IgD-negative memory B cell (primary cell): Measurements from ENCODE around the gene CPSF4. TPM values are rescaled to one million over a fixed set of nuclear protein-coding genes. Genes with fewer than 3 reads are reported as not detected.
"Not testable (repeated sequence)": the region's sequence is repeated elsewhere in the genome, so short reads cannot be mapped to it uniquely, and the experiment has no call there.

Source experiments
- H3K27ac Mint-ChIP-seq, 3 donors: one replicate each; pipeline ENCODE4 v1.8.0; 2020 to 2022; ENCODE audit warnings: mild to moderate bottlenecking in 3 of 3, mixed read lengths in 3 of 3, moderate library complexity in 1 of 3
- H3K27me3 Mint-ChIP-seq: one replicate; pipeline ENCODE4 v1.8.0; 2021; ENCODE audit warnings: mixed read lengths
- H3K36me3 Mint-ChIP-seq: one replicate; pipeline ENCODE4 v1.8.0; 2020; ENCODE audit warnings: mild to moderate bottlenecking, mixed read lengths
- H3K4me1 Mint-ChIP-seq, 3 donors: one replicate each; pipeline ENCODE4 v1.8.0; 2020 to 2022; ENCODE audit warnings: mixed read lengths in 3 of 3, mild to moderate bottlenecking in 1 of 3
- H3K4me3 Mint-ChIP-seq, 4 donors: one replicate each; pipeline ENCODE4 v1.8.0; 2020 to 2022; ENCODE audit warnings: mild to moderate bottlenecking in 4 of 4, mixed read lengths in 4 of 4, moderate library complexity in 3 of 4
- H3K9me3 Mint-ChIP-seq, 3 donors: one replicate each; pipeline ENCODE4 v1.8.0; 2020 to 2021; ENCODE audit warnings: mixed read lengths in 3 of 3, mild to moderate bottlenecking in 1 of 3
- polyA plus RNA-seq: library from polyadenylated mRNA; unstranded; fragments of 300-500 nt; fragmentation: Illumina TruSeq; gene quantifications from one replicate; pipeline ENCODE4 v1.2.3, GENCODE V29; 2021

CPSF4 gene
- polyA plus RNA-seq, 1 donor from 2014 or later = 28.7 TPM

DNA sequence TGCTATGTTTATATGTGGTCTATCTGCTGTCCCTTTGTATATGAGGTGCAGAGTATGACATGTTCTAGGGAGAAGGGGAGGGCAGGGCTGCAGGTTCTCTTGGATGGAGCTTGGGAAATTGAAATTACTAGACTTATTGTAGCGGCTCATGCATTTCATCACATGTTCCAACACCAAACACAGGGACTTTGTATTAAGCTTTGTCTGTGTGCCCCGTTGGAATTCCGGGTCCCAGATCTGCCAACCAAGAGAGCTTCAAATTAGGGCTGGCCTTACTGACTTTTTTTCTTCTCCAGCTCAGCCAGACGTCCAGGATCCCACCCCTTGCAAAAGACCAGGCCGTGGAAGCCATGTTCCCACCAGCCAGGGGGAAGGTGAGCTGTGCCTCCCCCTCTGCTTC is 37.4 kb downstream of the CPSF4 start:
- Mint-ChIP-seq H3K27me3 (peaks cover 1% of the 10 kb centered on the region), H3K9me3 (peaks cover 0 to 1% (median 0%) of the 10 kb centered on the region in 3 donors), H3K4me1 (peaks cover 22 to 31% (median 26%) of the 10 kb centered on the region in 3 donors), H3K4me3 (no peak overlapping the region), H3K36me3 (no peaks in the 10 kb centered on the region), H3K27ac (peak overlapping the region in 1 of 3 donors; percentile 41)

DNA sequence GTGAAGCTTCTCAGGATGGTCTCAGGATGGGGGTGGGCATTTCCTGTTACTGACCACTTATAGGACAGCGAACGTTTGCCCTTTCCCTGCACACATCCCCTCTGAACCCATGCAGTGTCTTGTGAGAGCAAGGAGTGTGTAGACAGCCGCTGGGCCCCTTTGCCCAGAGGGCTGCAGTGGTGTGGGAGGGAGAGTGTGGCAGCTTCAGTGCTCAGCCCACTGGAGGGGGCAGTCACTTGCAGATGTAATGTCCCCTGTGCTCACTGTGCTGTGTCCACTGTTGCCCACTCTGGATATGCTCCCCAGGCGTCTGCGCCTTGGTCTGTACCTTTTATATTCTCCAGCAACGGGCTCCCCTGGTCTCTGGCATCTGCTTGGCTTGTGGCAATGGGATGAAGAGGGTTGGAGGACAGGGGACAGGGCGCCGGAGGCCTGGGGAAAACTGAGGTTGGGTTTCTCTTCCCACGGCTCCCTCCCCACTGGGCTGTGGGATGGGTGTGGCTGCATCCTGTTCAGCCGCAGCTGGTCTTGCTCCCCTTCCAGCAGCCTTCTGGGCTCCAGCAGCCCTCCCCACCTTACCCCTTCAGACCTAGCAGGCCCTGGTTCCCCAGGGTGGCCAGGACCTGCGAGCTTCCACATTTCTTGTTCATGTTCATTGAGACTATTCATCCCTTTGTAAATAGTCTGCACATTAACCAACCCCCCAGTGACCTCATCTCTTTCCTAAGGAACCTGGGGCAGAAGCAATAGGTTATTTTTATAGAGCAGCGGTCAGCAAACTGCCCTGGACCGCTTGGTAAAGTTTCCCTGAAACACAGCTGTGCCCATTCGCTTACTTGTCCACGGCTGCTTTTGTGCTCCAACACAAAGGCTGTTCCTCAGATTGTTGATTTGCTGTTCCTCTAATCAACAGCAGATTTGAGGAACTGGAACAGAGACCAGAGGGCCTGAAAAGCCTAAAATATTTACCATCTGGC is 40.0 kb downstream of the CPSF4 start:
- no peaks in the 10 kb centered on the region for H3K36me3 Mint-ChIP-seq
- peak overlapping the region in 2 of 3 donors; percentile 59 to 86 for H3K27ac Mint-ChIP-seq

DNA sequence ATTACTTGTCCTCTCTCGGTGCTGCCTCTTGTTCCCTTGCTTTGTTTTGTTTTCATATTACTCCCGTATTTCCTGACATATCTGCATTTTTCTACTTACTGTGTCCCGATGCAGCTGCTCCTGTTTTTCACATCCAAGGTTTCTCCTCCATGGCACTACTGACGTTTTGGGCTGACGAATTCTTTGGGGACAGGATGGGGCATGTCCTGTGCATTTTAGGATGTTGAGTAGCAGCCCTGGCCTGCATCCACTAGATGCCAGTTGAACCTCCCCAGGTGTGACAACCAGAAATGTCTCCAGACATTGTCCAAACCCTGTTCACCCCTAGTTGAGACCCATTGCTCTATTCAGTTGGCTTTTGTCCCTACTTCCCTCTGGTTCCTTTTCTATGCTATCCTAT is 46.4 kb downstream of the CPSF4 start:
- Mint-ChIP-seq H3K4me3 (no peak overlapping the region), H3K36me3 (peaks cover 3% of the 10 kb centered on the region), H3K27me3 (no peaks in the 10 kb centered on the region)

More for the DNA sequence above, 40.0 kb downstream of the CPSF4 start:
- H3K9me3 Mint-ChIP-seq = no peaks in the 10 kb centered on the region
- no peaks in the 10 kb centered on the region for H3K27me3 Mint-ChIP-seq
- peaks cover 10 to 22% (median 15%) of the 10 kb centered on the region in 3 donors for H3K4me1 Mint-ChIP-seq
- H3K4me3 Mint-ChIP-seq = peak overlapping the region in 2 of 4 donors; percentile 45 to 58

DNA sequence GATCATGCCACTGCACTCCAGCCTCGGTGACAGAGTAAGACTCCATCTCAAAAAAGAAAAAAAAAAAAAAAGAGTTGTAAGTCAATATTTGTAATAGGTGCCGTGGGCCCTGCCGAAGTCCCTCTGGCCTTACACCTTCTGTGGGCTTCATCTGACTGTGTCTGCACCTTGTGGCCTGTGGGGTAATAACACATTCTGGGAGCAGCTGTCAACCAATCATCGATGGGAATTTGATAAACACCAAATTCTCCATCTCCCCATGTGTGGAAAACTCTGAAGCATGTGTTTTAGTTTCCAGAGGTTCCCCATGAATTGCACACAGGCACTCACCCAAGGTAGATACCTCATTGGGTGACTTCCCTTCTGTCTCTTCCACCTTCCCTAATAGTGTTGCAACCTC is 50.5 kb downstream of the CPSF4 start:
- Mint-ChIP-seq H3K36me3 (peaks cover 13% of the 10 kb centered on the region), H3K27ac (no peak overlapping the region), H3K4me3 (peak overlapping the region in 1 of 4 donors; percentile 22)

More for the DNA sequence above, 46.4 kb downstream of the CPSF4 start:
- Mint-ChIP-seq H3K27ac (peak overlapping the region in 1 of 3 donors; percentile 69), H3K4me1 (peaks cover 0 to 2% (median 1%) of the 10 kb centered on the region in 3 donors), H3K9me3 (no peaks in the 10 kb centered on the region)

DNA sequence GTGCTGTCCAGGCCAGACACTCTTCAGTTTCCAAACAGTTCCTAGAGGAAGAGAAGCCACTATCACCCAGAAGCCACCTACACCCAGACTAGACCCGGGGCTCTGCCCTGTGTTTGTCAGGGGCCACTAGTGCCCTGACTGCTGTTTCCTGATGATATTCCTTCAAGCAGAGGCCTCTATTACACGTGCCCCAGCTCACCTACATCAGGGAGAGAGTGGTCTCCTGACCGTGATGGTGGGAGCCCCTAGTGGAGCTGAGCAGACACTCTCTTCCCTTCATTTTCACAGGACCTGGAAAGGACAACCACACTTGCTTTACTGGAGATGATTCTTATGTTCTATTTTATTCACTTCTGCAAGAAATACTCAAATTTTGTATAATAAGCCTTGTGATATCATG is 52.1 kb downstream of the CPSF4 start:
- Mint-ChIP-seq H3K27ac (no peak overlapping the region), H3K9me3 (peaks cover 3 to 9% (median 3%) of the 10 kb centered on the region in 3 donors), H3K36me3 (peaks cover 20% of the 10 kb centered on the region), H3K4me1 (peaks cover 0 to 5% (median 2%) of the 10 kb centered on the region in 3 donors), H3K4me3 (no peak overlapping the region), H3K27me3 (no peaks in the 10 kb centered on the region)

More for the DNA sequence above, 50.5 kb downstream of the CPSF4 start:
- Mint-ChIP-seq H3K27me3 (no peaks in the 10 kb centered on the region), H3K9me3 (peaks cover 3 to 9% (median 3%) of the 10 kb centered on the region in 3 donors), H3K4me1 (peaks cover 0 to 5% (median 2%) of the 10 kb centered on the region in 3 donors)

DNA sequence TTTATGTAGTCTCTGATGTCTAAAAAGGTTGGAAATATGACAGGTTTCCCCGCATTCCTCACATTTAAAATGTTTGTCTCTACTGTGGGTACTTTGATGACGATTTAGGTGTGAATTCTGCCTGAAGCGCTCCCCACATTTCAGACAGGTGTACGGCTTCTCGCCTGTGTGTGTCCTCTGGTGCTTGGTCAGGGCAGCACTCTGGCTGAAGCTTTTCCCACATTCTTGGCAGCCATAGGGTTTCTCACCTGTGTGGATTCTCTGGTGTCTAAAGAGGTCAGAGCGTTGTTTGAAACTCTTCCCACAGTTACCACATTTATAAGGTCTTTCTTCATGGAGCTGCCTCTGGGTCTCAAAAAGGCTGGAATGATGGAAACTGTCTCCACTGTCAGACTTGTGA is 55.1 kb downstream of the CPSF4 start:
- Mint-ChIP-seq H3K4me1 (peaks cover 6 to 19% (median 13%) of the 10 kb centered on the region in 3 donors), H3K27me3 (no peaks in the 10 kb centered on the region), H3K9me3 (peaks cover 3 to 9% (median 3%) of the 10 kb centered on the region in 3 donors), H3K27ac (peak overlapping the region in 2 of 3 donors; percentile 39 to 73), H3K36me3 (peaks cover 21% of the 10 kb centered on the region), H3K4me3 (no peak overlapping the region)

DNA sequence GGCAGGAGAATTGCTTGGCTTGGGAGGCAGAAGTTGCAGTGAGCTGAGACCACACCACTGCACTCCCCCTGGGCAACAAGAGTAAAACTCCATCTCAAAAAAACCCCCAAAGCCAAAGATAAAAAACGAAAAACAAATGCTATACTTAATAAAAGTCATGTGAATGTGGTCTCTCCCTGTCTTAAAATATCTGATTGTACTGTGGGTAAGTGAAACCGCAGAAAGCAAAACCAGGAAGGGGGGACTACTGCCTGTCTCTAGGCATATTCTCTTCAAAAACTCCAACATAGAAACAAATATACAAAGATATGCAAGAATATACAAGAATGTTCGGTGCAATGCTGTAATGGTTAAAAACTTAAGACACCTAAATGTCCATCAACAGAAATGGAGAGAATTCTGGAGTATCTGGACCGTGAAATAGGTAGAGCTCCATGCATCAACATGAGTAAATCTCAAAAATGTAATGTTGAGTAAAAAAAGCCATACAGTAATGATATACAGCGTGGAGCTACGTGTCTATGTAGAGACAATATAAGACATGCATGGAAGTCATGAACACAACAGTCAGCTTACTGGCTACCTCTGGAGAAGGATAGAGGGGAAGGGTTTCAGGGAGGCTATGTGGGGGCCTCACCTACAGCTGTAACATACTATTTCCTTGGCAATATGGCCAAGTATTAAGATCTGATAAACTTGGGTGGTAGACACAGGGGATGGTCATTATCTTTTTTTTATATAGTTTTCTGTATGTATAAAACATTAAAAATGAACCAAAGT is 59.2 kb downstream of the CPSF4 start:
- H3K4me3 Mint-ChIP-seq = peak overlapping the region; percentile 94 to 100 (median 98)
- peaks cover 22% of the 10 kb centered on the region for H3K36me3 Mint-ChIP-seq
- H3K27me3 Mint-ChIP-seq = no peaks in the 10 kb centered on the region
- H3K4me1 Mint-ChIP-seq = peaks cover 16 to 24% (median 18%) of the 10 kb centered on the region in 3 donors
- peaks cover under 1 to 9% (median 3%) of the 10 kb centered on the region in 3 donors for H3K9me3 Mint-ChIP-seq
- H3K27ac Mint-ChIP-seq = peak overlapping the region in 2 of 3 donors; percentile 32 to 87

DNA sequence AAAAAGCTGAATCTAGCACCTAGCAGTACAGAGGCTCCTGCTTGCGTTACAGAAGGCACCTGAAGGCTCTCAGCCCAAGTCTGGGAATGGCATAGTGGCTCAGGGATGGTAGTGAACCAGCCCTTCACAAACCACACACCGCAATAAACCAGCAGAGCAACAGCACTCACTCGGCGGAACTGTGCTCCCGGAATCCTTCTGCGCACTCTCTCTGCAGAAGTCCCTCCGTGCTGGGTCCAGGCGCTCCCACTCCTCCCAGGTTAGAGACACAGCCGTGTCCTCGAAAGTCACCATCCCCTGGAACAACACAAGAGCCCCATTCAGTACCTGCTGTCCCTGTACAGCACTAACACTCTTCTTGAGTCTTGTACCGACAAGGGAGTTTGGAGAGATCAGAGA is 59.8 kb downstream of the CPSF4 start:
- Mint-ChIP-seq H3K36me3 (peaks cover 16% of the 10 kb centered on the region), H3K4me3 (peak overlapping the region; percentile 94 to 100 (median 98)), H3K9me3 (peaks cover 0 to 7% (median 3%) of the 10 kb centered on the region in 3 donors), H3K27me3 (no peaks in the 10 kb centered on the region), H3K4me1 (peaks cover 16 to 24% (median 18%) of the 10 kb centered on the region in 3 donors), H3K27ac (peak overlapping the region; percentile 87 to 100 (median 94))

DNA sequence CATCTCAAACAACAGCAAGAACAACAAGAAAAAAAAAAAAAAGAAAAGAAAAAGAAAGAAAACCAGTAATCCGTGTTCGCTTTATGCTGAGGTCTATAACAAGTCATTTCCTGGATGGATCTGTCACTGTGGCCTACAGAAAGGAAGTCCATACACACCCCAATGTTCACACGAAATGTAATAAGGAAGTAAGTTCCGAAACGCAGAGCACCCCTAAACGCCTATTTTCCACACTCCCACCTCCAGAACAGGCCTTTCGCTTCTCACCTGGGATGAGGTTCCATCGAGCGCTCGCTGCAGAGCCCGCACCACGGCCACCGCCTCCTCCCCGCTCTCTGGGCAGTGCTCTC is 60.6 kb downstream of the CPSF4 start:
- Mint-ChIP-seq H3K9me3 (no peaks in the 10 kb centered on the region), H3K4me1 (peaks cover 17 to 24% (median 18%) of the 10 kb centered on the region in 3 donors), H3K4me3 (peak overlapping the region; percentile 94 to 100 (median 98)), H3K36me3 (peaks cover 12% of the 10 kb centered on the region), H3K27me3 (no peaks in the 10 kb centered on the region), H3K27ac (peak overlapping the region; percentile 87 to 100 (median 94))

DNA sequence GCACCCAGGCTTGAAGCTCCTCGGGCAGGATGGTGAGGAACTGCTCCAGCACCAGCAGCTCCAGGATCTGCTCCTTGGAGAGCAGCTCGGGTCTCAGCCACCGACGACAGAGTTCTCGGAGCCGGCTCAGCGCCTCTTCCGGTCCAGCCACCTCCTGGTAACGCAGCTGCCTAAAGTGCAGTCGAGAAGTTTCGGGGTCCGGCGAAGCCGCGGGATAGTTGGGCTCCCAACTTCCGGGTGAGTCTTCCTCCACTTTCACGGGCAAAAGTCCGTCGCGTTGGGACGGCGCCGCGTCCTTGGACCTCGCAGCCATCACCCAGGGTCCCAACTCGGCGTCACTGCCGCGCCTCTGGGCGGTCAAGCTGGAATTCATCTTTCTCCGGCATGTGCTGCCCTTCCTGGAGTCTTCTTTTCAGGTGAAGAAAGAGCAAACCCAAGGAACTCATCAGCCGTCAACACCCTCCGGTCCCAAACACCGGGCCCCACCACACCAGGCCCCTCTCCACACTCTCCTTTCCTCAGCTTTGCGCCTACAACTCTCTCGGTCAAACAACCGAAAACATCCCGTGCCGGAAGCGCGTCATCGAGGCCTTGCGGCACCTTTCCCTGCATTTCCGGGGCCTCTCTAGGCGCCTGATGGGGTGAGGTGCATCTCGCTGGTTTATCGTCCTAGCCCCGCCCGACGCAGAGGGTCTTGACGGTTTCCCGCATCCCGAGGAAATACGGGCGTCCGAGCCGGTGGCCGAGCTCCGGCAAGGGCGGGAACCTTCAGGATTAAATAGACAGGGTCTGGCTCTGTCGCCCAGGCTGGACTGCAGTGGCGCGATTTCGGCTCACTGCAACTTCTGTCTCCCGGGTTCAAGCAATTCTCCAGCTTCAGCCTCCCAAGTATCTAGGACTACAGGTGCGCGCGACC is 61.2 kb downstream of the CPSF4 start, which contains the start of gene ZNF394:
Gene ZNF394, minus strand, starts transcription at position 561 of the 916 bp plus-strand sequence. Its CDS starts 188 bp downstream, at position 373.
- no peaks in the 10 kb centered on the region for H3K27me3 Mint-ChIP-seq
- H3K27ac Mint-ChIP-seq = peak within 1 kb of the TSS; percentile 87 to 100 (median 94)
- H3K4me3 Mint-ChIP-seq = peak within 1 kb of the TSS; percentile 94 to 100 (median 98)
- H3K36me3 Mint-ChIP-seq = peaks cover 7% of the 10 kb centered on the region
- H3K4me1 Mint-ChIP-seq = peaks cover 18 to 24% (median 20%) of the 10 kb centered on the region in 3 donors
- H3K9me3 Mint-ChIP-seq = no peaks in the 10 kb centered on the region

DNA sequence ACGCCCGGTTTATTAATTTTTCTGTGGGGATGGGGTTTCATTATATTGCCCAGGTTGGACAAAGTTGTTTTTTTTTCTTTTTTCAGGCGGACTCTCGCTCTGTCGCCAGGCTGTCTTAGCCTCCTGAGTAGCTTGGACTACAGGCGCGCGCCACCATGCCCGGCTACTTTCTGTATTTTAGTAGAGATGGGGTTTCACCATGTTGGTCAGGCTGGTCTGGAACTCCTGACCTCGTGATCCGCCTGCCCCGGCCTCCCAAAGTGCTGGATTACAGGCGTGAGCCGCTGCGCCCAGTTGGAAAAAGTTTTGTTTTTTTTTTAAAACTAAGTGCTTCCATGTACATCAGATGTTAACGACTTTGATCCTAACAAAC is 61.9 kb downstream of the CPSF4 start:
- H3K36me3 Mint-ChIP-seq = peaks cover 7% of the 10 kb centered on the region
- H3K27ac Mint-ChIP-seq = peak overlapping the region; percentile 87 to 100 (median 94)
- peaks cover 21 to 26% (median 25%) of the 10 kb centered on the region in 3 donors for H3K4me1 Mint-ChIP-seq
- H3K9me3 Mint-ChIP-seq = no peaks in the 10 kb centered on the region
- peak overlapping the region; percentile 94 to 100 (median 98) for H3K4me3 Mint-ChIP-seq
- H3K27me3 Mint-ChIP-seq = no peaks in the 10 kb centered on the region

DNA sequence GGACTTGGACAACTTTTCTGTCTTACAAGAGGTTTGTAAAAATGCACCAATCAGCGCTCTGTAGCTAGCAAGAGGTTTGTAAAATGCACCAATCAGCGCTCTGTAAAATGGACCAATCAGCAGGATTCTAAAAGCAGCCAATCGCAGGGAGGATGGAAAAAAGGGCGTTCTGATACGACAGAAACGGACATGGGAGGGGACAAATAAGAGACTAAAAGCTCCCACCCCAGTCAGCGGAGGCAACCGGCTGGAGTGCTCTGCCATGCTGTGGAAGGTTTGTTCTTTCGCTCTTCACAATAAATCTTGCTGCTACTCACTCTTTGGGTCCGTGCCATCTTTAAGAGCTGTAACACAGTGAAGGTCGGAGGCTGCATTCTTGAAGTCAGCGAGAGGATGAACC is 62.5 kb downstream of the CPSF4 start:
- H3K36me3 Mint-ChIP-seq, H3K27me3 Mint-ChIP-seq, H3K9me3 Mint-ChIP-seq: not testable (repeated sequence)
- Mint-ChIP-seq H3K4me1 (peaks cover 27 to 31% (median 31%) of the 10 kb centered on the region in 3 donors), H3K4me3 (peak overlapping the region; percentile 77 to 100 (median 96)), H3K27ac (peak overlapping the region in 2 of 3 donors; percentile 59 to 69)

DNA sequence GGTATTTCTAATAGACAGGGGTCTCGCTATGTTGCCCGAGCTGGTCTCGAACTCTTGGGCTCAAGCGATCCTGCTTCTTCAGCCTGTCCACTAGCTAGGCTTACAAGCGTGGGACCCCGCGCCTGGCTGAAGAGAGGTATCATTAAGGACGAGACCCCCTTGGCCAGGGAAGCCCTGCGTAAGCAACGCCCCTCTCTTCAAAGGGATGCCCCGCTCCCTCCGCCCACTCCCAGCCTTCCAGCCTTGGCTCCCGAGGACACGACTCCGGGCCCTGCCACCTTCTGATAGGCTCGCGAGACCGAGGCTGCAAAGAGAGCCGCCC is 65.5 kb downstream of the CPSF4 start:
- Mint-ChIP-seq H3K27ac (peak overlapping the region; percentile 93 to 100 (median 98)), H3K4me3 (peak overlapping the region; percentile 95 to 100 (median 100)), H3K36me3 (peaks cover 4% of the 10 kb centered on the region), H3K4me1 (peaks cover 21 to 32% (median 25%) of the 10 kb centered on the region in 3 donors), H3K27me3 (peaks cover 2% of the 10 kb centered on the region), H3K9me3 (no peaks in the 10 kb centered on the region)
